Sigmoid colon (tissue), 7 donors: ENCODE measurements around the gene RASA1. TPM values are rescaled to one million over a fixed set of nuclear protein-coding genes. Genes with fewer than 3 reads are reported as not detected.

Experiments used
- DNase-seq: peaks from one replicate; pipeline ENCODE4 v3.0.0-alpha.2; 2019
- H3K27ac ChIP-seq, 4 donors: fragments of 200-600 bp; sonication (generic); one replicate each; pipeline ENCODE4 v1.5.1; 2016 to 2019; ENCODE audit warnings: mild to moderate bottlenecking in 1 of 4
- H3K27me3 ChIP-seq, 3 donors: fragments of 200-600 bp; sonication (generic); one replicate each; pipeline ENCODE4 v1.5.1; 2019; ENCODE audit warnings: mild to moderate bottlenecking in 1 of 3
- H3K36me3 ChIP-seq, 4 donors: fragments of 200-600 bp; sonication (generic); one replicate each; pipeline ENCODE4 v1.5.1; 2016 to 2019
- H3K4me1 ChIP-seq, 4 donors: fragments of 200-600 bp; sonication (generic); one replicate each; pipeline ENCODE4 v1.5.1; 2017 to 2019
- H3K4me3 ChIP-seq, 4 donors: fragments of 200-600 bp; sonication (generic); one replicate each; pipeline ENCODE4 v1.5.1; 2017 to 2019; ENCODE audit warnings: mild to moderate bottlenecking in 2 of 4, moderate library complexity in 1 of 4
- H3K9me3 ChIP-seq, 4 donors: fragments of 200-600 bp in 3 of 4; sonication (generic) in 3 of 4; one replicate each; pipeline versions ENCODE4 v1.5.1 to v1.6.1; 2013 to 2019
- CTCF ChIP-seq, 4 experiments: fragments of 450-650 bp in 3 of 4; fragments of 200-600 bp in 1 of 4; IDR thresholded peaks; one replicate each; pipeline ENCODE4 v1.5.1; 2016 to 2019; ENCODE audit warnings: antibody characterized with exemption in 4 of 4, mild to moderate bottlenecking in 3 of 4, moderate library complexity in 2 of 4
- EP300 ChIP-seq, 4 donors: sonication (generic); formaldehyde crosslinking; IDR thresholded peaks; one replicate each; pipeline ENCODE4 v1.6.1; 2017; ENCODE audit warnings: antibody characterized with exemption in 4 of 4
- POLR2A ChIP-seq, 2 donors: fragments of 450-650 bp; IDR thresholded peaks; one replicate each; pipeline ENCODE4 v1.6.1; 2016; ENCODE audit warnings: antibody characterized with exemption in 2 of 2, mild to moderate bottlenecking in 2 of 2, moderate library complexity in 2 of 2
- POLR2AphosphoS5 ChIP-seq, 4 donors: sonication (generic); formaldehyde crosslinking; IDR thresholded peaks; one replicate each; pipeline ENCODE4 v1.6.1; 2017; ENCODE audit warnings: antibody characterized with exemption in 4 of 4
- WGBS, 2 donors: extraction: QIAGEN DNeasy Blood & Tissue Kit; methylation state at CpG; one replicate each; pipeline ENCODE4 v1.1.7; 2013; 5-methylcytosine and 5-hydroxymethylcytosine counted together
- intact Hi-C: fragments of 100-400 bp; cut with DNase I; formaldehyde crosslinking; loops from one replicate; pipeline ENCODE4 v1.15.1; 2023
- polyA plus RNA-seq, 3 donors: library from polyadenylated mRNA; stranded (reverse); fragments of 200-250 nt; gene quantifications; one replicate each; pipeline ENCODE4 v1.2.3, GENCODE V29; 2013
- total RNA-seq, 4 donors: library from RNA; depleted of rRNA; stranded (reverse); fragments of >200 nt; gene quantifications; one replicate each; pipeline ENCODE4 v1.1.0, GENCODE V29; 2016
- donor health status: healthy with polysubstance abuse.
- donor health status: Bipolar disorder and iron deficiency.
- donor health status: healthy.

The RASA1 gene
- total and polyA plus RNA-seq, 7 donors, result 9.0 to 30.0 (median 22.7) TPM

- TF ChIP-seq EP300 (IDR thresholded peaks at IDR 0.05), result no peak
- no peak for TF ChIP-seq POLR2A (IDR thresholded peaks at IDR 0.05)
- no peak for TF ChIP-seq POLR2AphosphoS5 (IDR thresholded peaks at IDR 0.05)
- no peak for TF ChIP-seq CTCF (IDR thresholded peaks at IDR 0.05)
- no peak for DNase-seq
- intact Hi-C loops, result no loop called here
- Histone ChIP-seq H3K4me1 (no peaks in the 10 kb centered on the region), H3K36me3 (peaks cover 0 to 23% (median 4%) of the 10 kb centered on the region in 4 donors), H3K27me3 (no peaks in the 10 kb centered on the region), H3K9me3 (no peaks in the 10 kb centered on the region), H3K27ac (no peak overlapping the region), H3K4me3 (no peak overlapping the region)
Observed at GRCh38 chr5:87347841-87348240, 80.2 kb downstream of the RASA1 start.

- H3K4me3 ChIP-seq, result no peak overlapping the region
- peaks cover 0 to 41% (median 2%) of the 10 kb centered on the region in 4 donors for H3K36me3 ChIP-seq
- H3K4me1 ChIP-seq, result no peaks in the 10 kb centered on the region
- intact Hi-C loops, result no loop called here
- H3K9me3 ChIP-seq, result no peaks in the 10 kb centered on the region
- no peak for DNase-seq
- H3K27me3 ChIP-seq, result no peaks in the 10 kb centered on the region
- TF ChIP-seq POLR2AphosphoS5 (IDR thresholded peaks at IDR 0.05) (no peak), POLR2A (IDR thresholded peaks at IDR 0.05) (no peak), EP300 (IDR thresholded peaks at IDR 0.05) (no peak), CTCF (IDR thresholded peaks at IDR 0.05) (no peak)
- H3K27ac ChIP-seq, result no peak overlapping the region
- 95 to 98% methylated on average over 1 of the region's 1 CpG for WGBS, 2 donors
Observed at GRCh38 chr5:87354496-87354895, 86.8 kb downstream of the RASA1 start.

GRCh38 chr5:87359106-87359505 is 91.4 kb downstream of the RASA1 start:
- peaks cover 0 to 41% (median 2%) of the 10 kb centered on the region in 4 donors for H3K36me3 ChIP-seq
- H3K27me3 ChIP-seq, result no peaks in the 10 kb centered on the region
- no peaks in the 10 kb centered on the region for H3K9me3 ChIP-seq
- H3K4me3 ChIP-seq, result no peak overlapping the region
- no peak for DNase-seq
- 95 to 97% methylated on average over 2 of the region's 2 CpGs for WGBS, 2 donors
- H3K27ac ChIP-seq, result no peak overlapping the region
- intact Hi-C loops, result no loop called here
- no peaks in the 10 kb centered on the region for H3K4me1 ChIP-seq
- no peak for TF ChIP-seq CTCF (IDR thresholded peaks at IDR 0.05)
- no peak for TF ChIP-seq POLR2A (IDR thresholded peaks at IDR 0.05)
- TF ChIP-seq POLR2AphosphoS5 (IDR thresholded peaks at IDR 0.05), result no peak
- TF ChIP-seq EP300 (IDR thresholded peaks at IDR 0.05), result no peak

- Histone ChIP-seq H3K4me3 (no peak overlapping the region), H3K36me3 (peaks cover 0 to 40% (median under 1%) of the 10 kb centered on the region in 4 donors), H3K27ac (no peak overlapping the region), H3K27me3 (no peaks in the 10 kb centered on the region), H3K9me3 (no peaks in the 10 kb centered on the region), H3K4me1 (no peaks in the 10 kb centered on the region)
- 89 to 98% methylated on average over 11 of the region's 11 CpGs for WGBS, 2 donors
- no peak for TF ChIP-seq EP300 (IDR thresholded peaks at IDR 0.05)
- TF ChIP-seq POLR2AphosphoS5 (IDR thresholded peaks at IDR 0.05), result no peak
- TF ChIP-seq CTCF (IDR thresholded peaks at IDR 0.05), result no peak
- TF ChIP-seq POLR2A (IDR thresholded peaks at IDR 0.05), result no peak
- intact Hi-C loops, result no loop called here
- DNase-seq, result no peak
Observed at GRCh38 chr5:87360132-87360531, 92.4 kb downstream of the RASA1 start.

GRCh38 chr5:87361031-87361445 is 93.4 kb downstream of the RASA1 start:
- WGBS, 2 donors, result 89 to 94% methylated on average over 2 of the region's 2 CpGs
- no peaks in the 10 kb centered on the region for H3K4me1 ChIP-seq
- H3K9me3 ChIP-seq, result no peaks in the 10 kb centered on the region
- no peak overlapping the region for H3K4me3 ChIP-seq
- H3K27ac ChIP-seq, result no peak overlapping the region
- H3K27me3 ChIP-seq, result no peaks in the 10 kb centered on the region
- peaks cover 0 to 42% (median 0%) of the 10 kb centered on the region in 4 donors for H3K36me3 ChIP-seq
- TF ChIP-seq POLR2A (IDR thresholded peaks at IDR 0.05) (no peak), EP300 (IDR thresholded peaks at IDR 0.05) (no peak), CTCF (IDR thresholded peaks at IDR 0.05) (no peak), POLR2AphosphoS5 (IDR thresholded peaks at IDR 0.05) (no peak)
- intact Hi-C loops, result no loop called here
- DNase-seq, result no peak
